ENCODE results near the gene LRRC4C. TPM values are rescaled to one million over a fixed set of nuclear protein-coding genes. Genes with fewer than 3 reads are reported as not detected.

The LRRC4C gene
- total RNA-seq, 4 donors from 2014 or later, result 0.40 to 1.7 TPM; not detected in 2

DNA sequence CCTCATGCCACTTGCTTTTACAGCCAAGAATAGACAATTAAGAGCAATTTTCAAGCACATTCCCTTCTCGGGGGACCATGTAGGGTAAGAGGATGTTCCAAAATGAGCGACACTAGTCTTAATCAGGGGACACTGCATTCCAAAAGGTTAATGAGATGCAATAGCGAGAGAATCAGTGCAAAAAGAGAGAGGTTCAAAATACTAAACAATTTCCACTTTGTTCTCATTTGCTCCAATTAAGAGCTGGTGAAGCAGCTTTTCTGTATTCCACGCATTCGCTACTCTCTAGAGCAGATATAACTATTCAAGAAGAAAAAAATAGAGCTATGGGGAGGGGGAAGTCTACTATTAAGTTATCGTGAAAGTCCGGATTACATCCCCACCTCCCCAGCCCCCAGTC lies 811 bp downstream of the LRRC4C start:
- no peak for TF ChIP-seq CTCF (IDR thresholded peaks at IDR 0.05)
- DNase-seq, result no peak
- Histone ChIP-seq H3K4me1 (peaks cover 0 to 9% (median 0%) of the 10 kb centered on the region in 4 donors), H3K9me3 (no peaks in the 10 kb centered on the region), H3K4me3 (no peak overlapping the region), H3K27ac (no peak overlapping the region), H3K27me3 (no peaks in the 10 kb centered on the region), H3K36me3 (no peaks in the 10 kb centered on the region)

DNA sequence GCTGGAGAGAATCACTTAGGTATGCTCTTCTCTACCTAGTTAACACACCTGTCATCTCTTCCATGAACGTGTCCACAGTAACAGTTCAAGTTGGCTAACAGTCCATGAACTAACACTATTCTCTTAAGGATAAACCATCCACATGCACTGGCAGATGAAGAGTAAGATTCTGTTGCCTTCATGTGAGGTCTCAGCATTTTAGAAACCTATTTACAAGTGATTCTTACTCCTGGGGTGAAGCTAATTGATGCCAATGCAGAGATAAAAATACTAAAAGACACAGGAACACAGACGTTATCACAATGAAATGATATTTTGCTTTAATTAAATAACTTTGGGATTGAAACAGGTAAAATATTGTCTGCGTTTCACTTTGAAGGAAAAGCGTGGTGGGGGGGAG lies 1.3 kb downstream of the LRRC4C start:
- H3K36me3 ChIP-seq, result no peaks in the 10 kb centered on the region
- no peaks in the 10 kb centered on the region for H3K27me3 ChIP-seq
- H3K27ac ChIP-seq, result no peak overlapping the region
- no peaks in the 10 kb centered on the region for H3K9me3 ChIP-seq
- no peak overlapping the region for H3K4me3 ChIP-seq
- peaks cover 0 to 9% (median 0%) of the 10 kb centered on the region in 4 donors for H3K4me1 ChIP-seq
- no peak for TF ChIP-seq POLR2A (IDR thresholded peaks at IDR 0.05)
- no peak for TF ChIP-seq CTCF (IDR thresholded peaks at IDR 0.05)
- no peak for DNase-seq

DNA sequence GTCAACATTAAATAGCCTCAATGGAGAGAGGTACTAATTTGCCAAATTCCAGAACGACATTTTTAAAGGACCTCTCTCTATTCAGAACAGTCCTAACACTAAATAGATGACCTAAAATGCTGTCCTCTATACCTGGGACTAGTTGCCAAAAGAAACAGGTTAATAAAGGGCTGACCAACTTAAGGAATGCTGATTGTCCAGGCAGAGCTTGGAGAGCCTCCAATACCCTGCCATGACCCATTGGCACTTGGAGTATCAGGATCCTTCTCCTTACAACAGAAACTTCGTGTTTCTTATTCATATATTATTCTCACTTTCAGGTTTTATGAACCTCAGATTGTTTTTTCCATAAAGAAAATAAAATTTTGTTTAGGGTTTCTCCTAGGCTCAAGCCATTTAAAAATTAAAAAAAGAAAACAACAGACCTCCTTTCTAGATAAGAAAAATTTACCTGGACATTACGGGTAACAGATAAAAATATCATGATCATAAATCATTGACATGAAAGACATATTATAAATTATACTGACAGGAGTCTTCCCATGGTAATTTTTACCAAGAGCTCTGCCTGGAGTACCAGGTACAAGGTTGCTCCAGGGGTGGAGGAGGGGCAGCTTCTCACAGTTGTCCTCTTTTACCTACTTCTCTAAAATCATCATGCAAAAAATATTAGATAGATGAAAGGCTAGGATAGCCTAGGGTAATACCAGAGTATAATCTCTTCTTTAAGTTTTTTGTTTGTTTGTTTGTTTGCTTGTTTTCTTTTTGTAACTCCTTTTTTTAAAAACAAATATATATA lies 2.0 kb downstream of the LRRC4C start:
- Histone ChIP-seq H3K4me1 (peaks cover 0 to 9% (median 0%) of the 10 kb centered on the region in 4 donors), H3K9me3 (no peaks in the 10 kb centered on the region), H3K36me3 (no peaks in the 10 kb centered on the region), H3K27me3 (no peaks in the 10 kb centered on the region), H3K27ac (no peak overlapping the region), H3K4me3 (no peak overlapping the region)
- TF ChIP-seq POLR2A (IDR thresholded peaks at IDR 0.05), result no peak
- TF ChIP-seq CTCF (IDR thresholded peaks at IDR 0.05), result no peak
- DNase-seq, result no peak

- H3K36me3 ChIP-seq, result no peaks in the 10 kb centered on the region
- no peak overlapping the region for H3K4me3 ChIP-seq
- peaks cover 0 to 9% (median 0%) of the 10 kb centered on the region in 4 donors for H3K4me1 ChIP-seq
- no peak overlapping the region for H3K27ac ChIP-seq
- no peaks in the 10 kb centered on the region for H3K9me3 ChIP-seq
- TF ChIP-seq CTCF (IDR thresholded peaks at IDR 0.05), result no peak
- no peak for TF ChIP-seq POLR2A (IDR thresholded peaks at IDR 0.05)
- H3K27me3 ChIP-seq, result no peaks in the 10 kb centered on the region
- DNase-seq, result no peak
Observed at GRCh38 chr11:41456269-41456668, 3.2 kb downstream of the LRRC4C start.

DNA sequence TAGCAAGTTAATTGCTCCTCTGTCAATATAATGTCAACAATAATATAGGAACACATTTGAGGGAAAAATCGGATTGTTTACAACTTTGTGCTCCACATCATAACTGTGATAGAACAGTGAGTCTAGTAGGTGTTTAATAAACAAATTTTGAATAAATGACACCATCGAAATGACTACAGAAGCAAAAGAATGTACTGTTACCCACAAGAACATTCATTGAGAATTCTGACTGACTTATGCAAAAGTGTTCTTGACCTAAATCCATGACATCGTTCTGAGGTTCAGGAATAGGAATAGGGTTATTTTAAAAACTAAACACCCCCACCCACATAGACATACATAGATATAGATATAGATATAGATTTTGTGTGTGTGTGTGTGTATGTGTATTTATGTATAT lies 8.4 kb downstream of the LRRC4C start:
- Histone ChIP-seq H3K4me3 (no peak overlapping the region), H3K27me3 (no peaks in the 10 kb centered on the region), H3K9me3 (no peaks in the 10 kb centered on the region), H3K4me1 (no peaks in the 10 kb centered on the region), H3K27ac (no peak overlapping the region), H3K36me3 (no peaks in the 10 kb centered on the region)
- no peak for DNase-seq
- TF ChIP-seq POLR2A (IDR thresholded peaks at IDR 0.05) (no peak), CTCF (IDR thresholded peaks at IDR 0.05) (no peak)

All from Peyer's patch (tissue), 4 donors.